CD4-positive, alpha-beta T cell treated with Interleukin-6 at 100 ng/mL for 8 hours (primary cell): Measurements from ENCODE around the gene IFRD2.
A peak's percentile ranks its signal among the peaks of the same experiment; 100 is the strongest.

ENCODE experiments used
- DNase-seq: peaks from one replicate; pipeline ENCODE4 v3.0.0-alpha.2; 2020; ENCODE audit warnings: mixed read lengths, low spot score

Gene IFRD2

GRCh38 chr3:50292159-50293078 lies at the start of gene IFRD2:
IFRD2 (minus strand) TSS chr3:50292429; CDS start chr3:50292274, 155 bp downstream.
- peak; percentile 96 for DNase-seq

- no peak for DNase-seq
These were observed 49.3 kb upstream of the IFRD2 start for GRCh38 chr3:50341537-50341936.

GRCh38 chr3:50340448-50341329 lies 48.5 kb upstream of the IFRD2 start, which contains the start of gene RASSF1:
RASSF1 (minus strand) TSS chr3:50340836; CDS start chr3:50340805, 31 bp downstream.
- DNase-seq: peak; percentile 50

GRCh38 chr3:50340147-50340447 lies 47.9 kb upstream of the IFRD2 start:
- DNase-seq: no peak

- DNase-seq: no peak
These were observed 47.4 kb upstream of the IFRD2 start for GRCh38 chr3:50339485-50340146.

GRCh38 chr3:50338965-50339364 lies 46.7 kb upstream of the IFRD2 start:
- DNase-seq: no peak

GRCh38 chr3:50337175-50337861 lies 45.1 kb upstream of the IFRD2 start:
- DNase-seq: peak; percentile 95

GRCh38 chr3:50336452-50337174 lies 44.4 kb upstream of the IFRD2 start:
- DNase-seq: no peak

GRCh38 chr3:50334339-50335075 lies 42.3 kb upstream of the IFRD2 start:
- DNase-seq: no peak

GRCh38 chr3:50333744-50334328 lies 41.6 kb upstream of the IFRD2 start:
- DNase-seq: no peak

GRCh38 chr3:50331364-50331907 lies 39.2 kb upstream of the IFRD2 start:
- DNase-seq: no peak

GRCh38 chr3:50330330-50330729 lies 38.1 kb upstream of the IFRD2 start:
- DNase-seq: no peak

GRCh38 chr3:50327943-50328691 lies 35.9 kb upstream of the IFRD2 start, which contains the start of gene TUSC2:
TUSC2 (minus strand) TSS chr3:50328223; CDS start chr3:50328099, 124 bp downstream.
- peak; percentile 94 for DNase-seq

- DNase-seq: no peak
These were observed 34.9 kb upstream of the IFRD2 start for GRCh38 chr3:50327129-50327528.

GRCh38 chr3:50326182-50326541 lies 33.9 kb upstream of the IFRD2 start:
- no peak for DNase-seq

- DNase-seq: no peak
These were observed 33.4 kb upstream of the IFRD2 start for GRCh38 chr3:50325497-50326181.

- no peak for DNase-seq
These were observed 32.9 kb upstream of the IFRD2 start for GRCh38 chr3:50325113-50325480.
